Measurements from ENCODE around the gene AIFM3.

DNA sequence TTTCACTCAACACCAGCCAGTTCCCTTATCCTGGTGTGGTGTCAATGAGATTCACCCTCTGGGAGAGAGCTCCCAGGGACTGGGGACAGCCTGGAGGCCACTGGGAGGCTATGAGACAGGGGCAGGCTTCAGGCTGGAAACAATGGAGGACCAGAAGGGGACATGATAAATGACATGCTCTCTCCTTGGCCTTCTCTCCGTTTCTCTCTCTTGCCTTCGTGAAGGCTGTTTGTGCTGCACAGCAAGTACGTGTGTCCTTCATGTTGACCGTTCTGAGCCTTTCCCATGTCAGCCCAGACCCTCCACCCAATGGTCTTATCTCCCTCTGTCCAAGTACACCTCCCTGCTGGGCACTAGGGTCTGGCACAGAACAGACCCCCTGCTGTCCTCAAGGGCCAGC is 13.5 kb downstream of the AIFM3 start:
- TF ChIP-seq, protein P1, sequence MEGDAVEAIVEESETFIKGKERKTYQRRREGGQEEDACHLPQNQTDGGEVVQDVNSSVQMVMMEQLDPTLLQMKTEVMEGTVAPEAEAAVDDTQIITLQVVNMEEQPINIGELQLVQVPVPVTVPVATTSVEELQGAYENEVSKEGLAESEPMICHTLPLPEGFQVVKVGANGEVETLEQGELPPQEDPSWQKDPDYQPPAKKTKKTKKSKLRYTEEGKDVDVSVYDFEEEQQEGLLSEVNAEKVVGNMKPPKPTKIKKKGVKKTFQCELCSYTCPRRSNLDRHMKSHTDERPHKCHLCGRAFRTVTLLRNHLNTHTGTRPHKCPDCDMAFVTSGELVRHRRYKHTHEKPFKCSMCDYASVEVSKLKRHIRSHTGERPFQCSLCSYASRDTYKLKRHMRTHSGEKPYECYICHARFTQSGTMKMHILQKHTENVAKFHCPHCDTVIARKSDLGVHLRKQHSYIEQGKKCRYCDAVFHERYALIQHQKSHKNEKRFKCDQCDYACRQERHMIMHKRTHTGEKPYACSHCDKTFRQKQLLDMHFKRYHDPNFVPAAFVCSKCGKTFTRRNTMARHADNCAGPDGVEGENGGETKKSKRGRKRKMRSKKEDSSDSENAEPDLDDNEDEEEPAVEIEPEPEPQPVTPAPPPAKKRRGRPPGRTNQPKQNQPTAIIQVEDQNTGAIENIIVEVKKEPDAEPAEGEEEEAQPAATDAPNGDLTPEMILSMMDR (IDR thresholded peaks at IDR 0.05) = no peak
- no peak for TF ChIP-seq POLR2A (IDR thresholded peaks at IDR 0.05)
- no peak for TF ChIP-seq POLR2AphosphoS5 (IDR thresholded peaks at IDR 0.05)
